GM10847 (cell line): Measurements from ENCODE around the gene CEPT1.
A peak's percentile ranks its signal among the peaks of the same experiment; 100 is the strongest.

ENCODE experiments used
- POLR2A ChIP-seq: IDR thresholded peaks from 2 replicates; pipeline ENCODE4 v1.6.1; 2011; ENCODE audit not compliant: insufficient read length; ENCODE audit errors: extremely low read depth

CEPT1 gene

GRCh38 chr1:111139956-111140679 is at the start of gene CEPT1, which contains the start of gene DRAM2:
CEPT1 (plus strand) TSS chr1:111140223; CDS start chr1:111147715, 7,492 bp downstream.
DRAM2 (minus strand) TSS chr1:111140093; CDS start chr1:111131554, 8,539 bp downstream.
- peak; percentile 71 for TF ChIP-seq POLR2A

- no peak for TF ChIP-seq POLR2A
Measured at GRCh38 chr1:111097356-111098099, 42.5 kb upstream of the CEPT1 start.

DNA sequence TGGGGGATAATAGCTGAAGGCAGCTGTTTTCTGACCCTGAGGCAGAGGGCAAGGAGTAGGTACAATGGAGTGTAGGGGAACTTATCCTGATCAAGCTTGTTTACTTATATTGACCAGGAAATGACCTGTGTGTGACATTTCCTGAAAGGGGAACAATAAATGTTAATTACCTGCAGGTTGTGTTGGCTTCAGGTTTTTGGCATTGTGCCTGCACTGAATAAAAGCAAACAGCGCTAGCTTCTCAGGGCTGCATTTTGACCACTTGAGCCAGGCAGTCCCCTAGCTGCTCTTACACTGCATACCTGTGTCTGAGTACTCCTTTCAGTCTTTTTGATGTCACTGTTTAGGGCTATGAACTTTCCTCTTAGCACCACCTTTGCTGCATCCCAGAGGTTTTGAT is 40.7 kb upstream of the CEPT1 start:
- no peak for TF ChIP-seq POLR2A

DNA sequence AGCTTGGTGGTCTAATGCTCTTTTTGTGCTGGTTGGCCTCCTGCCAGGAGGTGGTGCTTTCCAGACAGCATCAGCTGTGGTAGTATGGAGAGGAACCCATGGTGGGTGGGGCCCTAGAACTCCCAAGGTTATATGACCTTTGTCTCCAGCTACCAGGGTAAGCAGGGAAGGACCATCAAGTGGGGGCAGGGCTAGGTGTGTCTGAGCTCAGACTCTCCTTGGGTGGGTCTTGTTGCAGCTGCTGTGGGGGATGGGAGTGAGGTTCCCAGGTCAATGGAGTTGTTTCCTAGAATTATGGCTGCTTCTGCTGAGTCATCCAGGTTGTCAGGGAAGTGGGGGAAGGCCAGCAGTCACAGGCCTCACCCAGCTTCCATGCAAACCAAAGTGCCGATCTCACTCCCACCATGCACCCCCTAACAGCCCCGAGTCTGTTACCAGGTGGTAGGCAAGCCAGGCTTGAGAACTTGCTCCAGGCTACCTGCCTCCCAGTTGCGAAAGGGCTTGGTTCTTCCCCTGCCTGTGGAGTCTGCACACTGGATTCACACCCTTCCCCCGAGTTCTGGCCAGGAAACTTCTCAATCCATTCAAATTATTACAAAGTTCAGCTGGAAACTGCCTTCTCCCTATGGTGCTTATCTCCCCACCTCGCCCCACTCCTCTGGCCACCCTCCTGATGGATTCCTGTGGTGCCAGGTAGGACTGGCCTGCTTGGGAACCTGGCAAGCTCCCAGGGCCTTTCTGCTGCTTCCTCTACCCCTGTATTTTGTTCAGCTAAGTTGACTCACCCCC is 38.0 kb upstream of the CEPT1 start:
- TF ChIP-seq POLR2A: no peak

- TF ChIP-seq POLR2A: no peak
Measured at GRCh38 chr1:111104981-111105380, 35.0 kb upstream of the CEPT1 start.

DNA sequence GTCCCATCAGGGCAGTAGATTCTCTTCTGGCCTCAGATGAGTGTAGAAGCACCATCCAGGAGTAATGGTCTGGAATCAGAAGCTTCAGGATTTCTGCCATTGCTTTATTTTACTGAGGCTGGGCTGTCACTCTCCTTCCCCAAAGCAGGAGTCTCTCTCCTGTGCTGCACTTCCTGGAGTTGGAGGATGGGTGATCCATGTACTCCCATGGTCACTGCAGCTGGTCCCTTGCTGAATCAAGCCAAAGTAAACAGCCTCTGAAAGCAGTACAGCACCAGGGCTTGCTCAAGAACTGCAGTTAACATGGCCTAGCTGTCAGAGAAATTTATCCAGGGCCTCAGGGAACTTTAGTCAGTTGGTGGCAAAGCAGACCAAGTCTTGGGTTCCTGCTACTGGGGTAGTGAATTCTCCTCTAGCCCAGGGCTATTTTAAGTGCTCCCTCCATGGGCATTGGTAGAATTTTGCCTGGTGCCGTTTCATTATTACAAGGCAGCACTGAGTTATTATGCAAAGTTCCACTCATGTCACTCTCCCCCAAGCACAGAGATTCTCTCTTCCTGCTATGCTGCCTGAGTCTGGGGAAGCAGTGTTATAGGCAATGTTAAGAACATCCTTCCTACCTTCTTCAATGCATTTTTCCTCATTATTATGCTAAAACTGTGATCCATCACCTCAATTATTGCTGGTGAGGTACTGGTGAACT is 29.7 kb upstream of the CEPT1 start:
- TF ChIP-seq POLR2A: no peak

DNA sequence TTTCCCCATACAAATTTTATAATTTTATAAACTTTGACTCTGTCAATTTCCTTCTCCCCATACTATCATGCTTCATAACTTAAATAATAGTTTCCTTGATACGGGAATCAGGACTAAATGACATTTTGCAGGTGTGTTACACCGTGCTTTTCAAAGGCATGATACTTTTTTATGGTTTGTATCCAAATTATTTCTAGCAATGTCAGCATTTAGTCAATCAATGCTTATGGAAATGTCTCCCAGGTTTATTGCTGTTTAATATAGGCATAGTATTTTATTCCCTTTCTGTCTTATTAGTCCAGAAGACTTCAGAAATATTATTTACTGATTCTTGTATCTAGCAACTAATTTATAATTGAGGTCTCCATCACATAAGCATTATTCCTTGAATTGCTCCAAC is 23.5 kb upstream of the CEPT1 start:
- TF ChIP-seq POLR2A: no peak

- no peak for TF ChIP-seq POLR2A
Measured at GRCh38 chr1:111126354-111126753, 13.7 kb upstream of the CEPT1 start.

- no peak for TF ChIP-seq POLR2A
Measured at GRCh38 chr1:111127923-111128643, 11.9 kb upstream of the CEPT1 start.

DNA sequence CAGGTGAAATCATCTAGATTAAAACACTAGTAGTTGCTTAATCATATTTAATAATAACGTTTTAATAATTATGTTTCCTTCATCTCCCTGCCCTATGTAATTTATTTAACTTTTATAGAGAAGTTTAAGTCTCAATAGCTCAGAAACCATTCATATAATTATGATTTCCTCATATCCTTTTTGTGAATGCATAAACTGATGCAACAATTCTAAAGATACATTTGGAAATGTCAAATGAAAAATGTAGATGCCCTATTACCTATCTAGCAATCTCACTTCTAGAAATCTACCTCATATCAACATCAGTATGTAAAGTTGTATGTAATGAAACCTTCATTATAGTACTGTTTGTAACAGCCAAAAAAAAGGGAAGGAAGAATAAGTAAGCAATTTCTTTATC is 10.6 kb upstream of the CEPT1 start:
- TF ChIP-seq POLR2A: no peak

- TF ChIP-seq POLR2A: no peak
Measured at GRCh38 chr1:111131693-111132092, 8.3 kb upstream of the CEPT1 start.

DNA sequence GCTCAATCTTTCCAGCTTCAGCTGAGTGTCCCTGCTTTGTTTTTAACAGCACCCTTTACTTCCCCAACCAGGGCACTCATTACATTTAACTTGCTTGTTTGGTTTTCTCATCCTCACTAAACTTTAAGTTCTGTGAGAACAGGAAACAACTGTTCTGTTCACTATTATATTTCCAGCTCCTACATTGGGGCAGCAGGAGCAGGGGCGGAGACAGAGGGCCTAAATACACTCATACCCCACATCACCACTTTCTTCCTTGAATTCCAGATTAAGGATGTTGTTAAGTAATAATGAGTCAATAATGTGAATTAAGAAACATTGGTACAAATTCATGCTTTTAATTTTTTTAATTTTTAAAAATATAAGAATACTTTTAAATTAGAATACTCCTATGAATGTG is 6.2 kb upstream of the CEPT1 start:
- TF ChIP-seq POLR2A: no peak

- TF ChIP-seq POLR2A: no peak
Measured at GRCh38 chr1:111139324-111139955, 583 bp upstream of the CEPT1 start.

DNA sequence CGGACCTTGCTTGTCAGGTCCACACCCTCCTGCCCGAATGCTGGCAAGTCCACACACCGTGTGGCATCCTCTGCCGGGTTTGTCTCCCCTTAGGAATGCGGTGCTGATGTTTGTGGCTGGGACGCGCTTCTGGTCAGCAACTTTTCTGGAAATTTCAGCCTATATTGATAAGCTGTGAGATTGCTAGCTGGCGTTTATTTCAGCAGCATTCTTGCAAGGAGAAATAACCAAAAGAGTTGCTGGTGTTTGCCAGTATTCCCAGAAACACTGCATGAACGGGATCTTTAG is 601 bp downstream of the CEPT1 start:
- no peak for TF ChIP-seq POLR2A
